KOPT-K1 (cell line): ENCODE results near the gene LRRC10B.

Experiments used
- H3K27ac ChIP-seq: fragments of 200-600 bp; sonication (generic); 2 replicates; pipeline ENCODE4 v1.5.1; 2016; ENCODE audit warnings: antibody characterized with exemption, mild to moderate bottlenecking, low read depth, low read length; ENCODE audit not compliant: poor library complexity, severe bottlenecking
- H3K36me3 ChIP-seq: fragments of 200-600 bp; sonication (generic); 2 replicates; pipeline ENCODE4 v1.5.1; 2017; ENCODE audit warnings: antibody characterized with exemption, mild to moderate bottlenecking, low read length, moderate library complexity; ENCODE audit not compliant: insufficient read depth
- H3K9me3 ChIP-seq: fragments of 200-600 bp; sonication (generic); 2 replicates; pipeline ENCODE4 v1.5.1; 2017; ENCODE audit warnings: antibody characterized with exemption, low read length, mild to moderate bottlenecking; ENCODE audit not compliant: insufficient read depth, poor library complexity, severe bottlenecking

Gene LRRC10B

GRCh38 chr11:61480261-61480993 lies 28.1 kb upstream of the LRRC10B start:
- Histone ChIP-seq H3K36me3 (no peaks in the 10 kb centered on the region), H3K9me3 (no peaks in the 10 kb centered on the region), H3K27ac (no peak overlapping the region)

- H3K27ac ChIP-seq = no peak overlapping the region
- no peaks in the 10 kb centered on the region for H3K9me3 ChIP-seq
- H3K36me3 ChIP-seq = no peaks in the 10 kb centered on the region
Measured at GRCh38 chr11:61480994-61481335, 27.6 kb upstream of the LRRC10B start.

- H3K9me3 ChIP-seq = no peaks in the 10 kb centered on the region
Measured at GRCh38 chr11:61481806-61482205, 26.7 kb upstream of the LRRC10B start.

GRCh38 chr11:61482513-61482912 lies 26.0 kb upstream of the LRRC10B start:
- no peaks in the 10 kb centered on the region for H3K36me3 ChIP-seq
- no peaks in the 10 kb centered on the region for H3K9me3 ChIP-seq
- no peak overlapping the region for H3K27ac ChIP-seq

More at GRCh38 chr11:61481806-61482205, 26.7 kb upstream of the LRRC10B start:
- H3K27ac ChIP-seq = no peak overlapping the region
- no peaks in the 10 kb centered on the region for H3K36me3 ChIP-seq

GRCh38 chr11:61484541-61484940 lies 24.0 kb upstream of the LRRC10B start:
- H3K36me3 ChIP-seq = no peaks in the 10 kb centered on the region
- H3K27ac ChIP-seq = no peak overlapping the region
- H3K9me3 ChIP-seq = no peaks in the 10 kb centered on the region

- Histone ChIP-seq H3K36me3 (no peaks in the 10 kb centered on the region), H3K9me3 (no peaks in the 10 kb centered on the region), H3K27ac (no peak overlapping the region)
Measured at GRCh38 chr11:61485080-61485479, 23.5 kb upstream of the LRRC10B start.

GRCh38 chr11:61486011-61486620 lies 22.4 kb upstream of the LRRC10B start:
- no peak overlapping the region for H3K27ac ChIP-seq
- H3K36me3 ChIP-seq = no peaks in the 10 kb centered on the region
- H3K9me3 ChIP-seq = no peaks in the 10 kb centered on the region

GRCh38 chr11:61486779-61487178 lies 21.8 kb upstream of the LRRC10B start:
- H3K36me3 ChIP-seq = no peaks in the 10 kb centered on the region
- no peak overlapping the region for H3K27ac ChIP-seq
- H3K9me3 ChIP-seq = no peaks in the 10 kb centered on the region

GRCh38 chr11:61487342-61488025 lies 21.1 kb upstream of the LRRC10B start:
- H3K36me3 ChIP-seq = no peaks in the 10 kb centered on the region
- no peaks in the 10 kb centered on the region for H3K9me3 ChIP-seq
- H3K27ac ChIP-seq = no peak overlapping the region

- Histone ChIP-seq H3K36me3 (no peaks in the 10 kb centered on the region), H3K27ac (no peak overlapping the region), H3K9me3 (no peaks in the 10 kb centered on the region)
Measured at GRCh38 chr11:61488651-61489291, 19.8 kb upstream of the LRRC10B start.

- H3K9me3 ChIP-seq = no peaks in the 10 kb centered on the region
- H3K36me3 ChIP-seq = no peaks in the 10 kb centered on the region
- no peak overlapping the region for H3K27ac ChIP-seq
Measured at GRCh38 chr11:61489833-61490721, 18.5 kb upstream of the LRRC10B start.

- Histone ChIP-seq H3K9me3 (no peaks in the 10 kb centered on the region), H3K36me3 (no peaks in the 10 kb centered on the region), H3K27ac (no peak overlapping the region)
Measured at GRCh38 chr11:61491736-61492395, 16.7 kb upstream of the LRRC10B start.

GRCh38 chr11:61494381-61494961 lies 14.1 kb upstream of the LRRC10B start:
- Histone ChIP-seq H3K27ac (no peak overlapping the region), H3K36me3 (no peaks in the 10 kb centered on the region), H3K9me3 (no peaks in the 10 kb centered on the region)
